ENCODE measurements around the gene RSPH1. TPM values are rescaled to one million over a fixed set of nuclear protein-coding genes. Genes with fewer than 3 reads are reported as not detected.

RSPH1 gene
- polyA plus RNA-seq, 1 of the 3 experiments (the other 2 are of a cell fraction), result 0.97 TPM

DNA sequence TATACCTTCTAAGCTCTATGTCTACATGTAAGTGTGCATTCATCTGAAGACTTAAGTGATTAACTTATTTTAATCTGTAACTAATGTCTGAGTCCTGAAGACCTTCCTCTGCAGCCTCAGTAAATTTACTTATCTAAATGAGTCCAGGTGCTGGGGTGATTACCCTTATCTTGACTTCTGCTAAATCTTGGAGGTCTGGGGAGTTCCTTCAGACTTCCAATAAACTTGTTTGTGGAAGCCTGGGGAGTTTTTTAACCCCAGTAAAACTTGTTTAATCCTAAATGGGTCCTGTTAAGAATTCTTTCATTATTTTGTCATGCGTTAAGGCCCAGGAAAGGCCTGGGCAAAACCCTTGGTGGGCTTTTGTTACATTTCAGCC, 37.0 kb downstream of the RSPH1 start:
- Histone ChIP-seq H3K27me3 (ENCODE audit: insufficient read depth) (no peaks in the 10 kb centered on the region), H3K4me1 (ENCODE audit: control insufficient read depth in 1 of 2, insufficient read depth in 2 of 2, low read depth in 1 of 2, low read length in 1 of 2) (peaks cover 0 to 7% of the 10 kb centered on the region in 2 experiments; a peak in 2 of 4 replicates), H3K9me3 (no peaks in the 10 kb centered on the region), H3K9ac (no peak overlapping the region), H3K79me2 (ENCODE audit: insufficient read depth) (no peaks in the 10 kb centered on the region), H2AFZ (ENCODE audit: low read depth) (no peak overlapping the region), H3K36me3 (replicated peaks in 1 of 2; ENCODE audit: control insufficient read depth in 1 of 2, insufficient read depth in 2 of 2, low read length in 1 of 2) (no peaks in the 10 kb centered on the region), H4K20me1 (ENCODE audit: insufficient read depth) (no peaks in the 10 kb centered on the region), H3K9me2 (no peaks in the 10 kb centered on the region), H3K4me2 (no peak overlapping the region), H3F3A (replicated peaks; ENCODE audit: insufficient read depth) (no peaks in the 10 kb centered on the region), H3K4me3 (ENCODE audit: low read depth in 2 of 2, low read length in 1 of 2) (no peak overlapping the region), H3K27ac (ENCODE audit: low read depth in 2 of 2, low read length in 1 of 2) (no peak overlapping the region)
- TF ChIP-seq PBX3 (IDR thresholded peaks at IDR 0.05), result no peak
- TF ChIP-seq, protein P1, sequence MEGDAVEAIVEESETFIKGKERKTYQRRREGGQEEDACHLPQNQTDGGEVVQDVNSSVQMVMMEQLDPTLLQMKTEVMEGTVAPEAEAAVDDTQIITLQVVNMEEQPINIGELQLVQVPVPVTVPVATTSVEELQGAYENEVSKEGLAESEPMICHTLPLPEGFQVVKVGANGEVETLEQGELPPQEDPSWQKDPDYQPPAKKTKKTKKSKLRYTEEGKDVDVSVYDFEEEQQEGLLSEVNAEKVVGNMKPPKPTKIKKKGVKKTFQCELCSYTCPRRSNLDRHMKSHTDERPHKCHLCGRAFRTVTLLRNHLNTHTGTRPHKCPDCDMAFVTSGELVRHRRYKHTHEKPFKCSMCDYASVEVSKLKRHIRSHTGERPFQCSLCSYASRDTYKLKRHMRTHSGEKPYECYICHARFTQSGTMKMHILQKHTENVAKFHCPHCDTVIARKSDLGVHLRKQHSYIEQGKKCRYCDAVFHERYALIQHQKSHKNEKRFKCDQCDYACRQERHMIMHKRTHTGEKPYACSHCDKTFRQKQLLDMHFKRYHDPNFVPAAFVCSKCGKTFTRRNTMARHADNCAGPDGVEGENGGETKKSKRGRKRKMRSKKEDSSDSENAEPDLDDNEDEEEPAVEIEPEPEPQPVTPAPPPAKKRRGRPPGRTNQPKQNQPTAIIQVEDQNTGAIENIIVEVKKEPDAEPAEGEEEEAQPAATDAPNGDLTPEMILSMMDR (IDR thresholded peaks at IDR 0.05), result no peak
- TF ChIP-seq, protein P2, sequence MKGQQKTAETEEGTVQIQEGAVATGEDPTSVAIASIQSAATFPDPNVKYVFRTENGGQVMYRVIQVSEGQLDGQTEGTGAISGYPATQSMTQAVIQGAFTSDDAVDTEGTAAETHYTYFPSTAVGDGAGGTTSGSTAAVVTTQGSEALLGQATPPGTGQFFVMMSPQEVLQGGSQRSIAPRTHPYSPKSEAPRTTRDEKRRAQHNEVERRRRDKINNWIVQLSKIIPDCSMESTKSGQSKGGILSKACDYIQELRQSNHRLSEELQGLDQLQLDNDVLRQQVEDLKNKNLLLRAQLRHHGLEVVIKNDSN (IDR thresholded peaks at IDR 0.05; ENCODE audit: borderline replicate concordance, low read depth), result no peak
- TF ChIP-seq MXI1 (IDR thresholded peaks at IDR 0.05; ENCODE audit: low read depth, low read length), result no peak
- no peak for TF ChIP-seq RFX5 (IDR thresholded peaks at IDR 0.05; ENCODE audit: low read length)
- TF ChIP-seq GABPA (IDR thresholded peaks at IDR 0.05; ENCODE audit: low read depth), result no peak
- no peak for TF ChIP-seq FOXM1 (IDR thresholded peaks at IDR 0.05; ENCODE audit: low read depth)
- no peak for TF ChIP-seq NRF1 (IDR thresholded peaks at IDR 0.05; ENCODE audit: low read depth, low read length)
- TF ChIP-seq GATA2 (CRISPR knock-in tag; IDR thresholded peaks at IDR 0.05), result no peak
- TF ChIP-seq REST (IDR thresholded peaks at IDR 0.05; ENCODE audit: low read depth, low read length), result no peak
- TF ChIP-seq, protein P3, sequence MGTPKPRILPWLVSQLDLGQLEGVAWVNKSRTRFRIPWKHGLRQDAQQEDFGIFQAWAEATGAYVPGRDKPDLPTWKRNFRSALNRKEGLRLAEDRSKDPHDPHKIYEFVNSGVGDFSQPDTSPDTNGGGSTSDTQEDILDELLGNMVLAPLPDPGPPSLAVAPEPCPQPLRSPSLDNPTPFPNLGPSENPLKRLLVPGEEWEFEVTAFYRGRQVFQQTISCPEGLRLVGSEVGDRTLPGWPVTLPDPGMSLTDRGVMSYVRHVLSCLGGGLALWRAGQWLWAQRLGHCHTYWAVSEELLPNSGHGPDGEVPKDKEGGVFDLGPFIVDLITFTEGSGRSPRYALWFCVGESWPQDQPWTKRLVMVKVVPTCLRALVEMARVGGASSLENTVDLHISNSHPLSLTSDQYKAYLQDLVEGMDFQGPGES (IDR thresholded peaks at IDR 0.05; ENCODE audit: low read depth, low read length), result no peak
- ChIA-PET CTCF (interaction anchor here (0.6 to 1.4 kb wide), 3 partner anchors 9 to 149 kb away, joined by 3 to 4 read pairs (median 3); no protein-coding TSS in a partner anchor), POLR2A (no interaction called here)
- DNase-seq, result no peak
- 93% methylated on average over 1 of the region's 1 CpG for WGBS (ENCODE audit: low lambda C conversion rate)
